H1 (cell line): Measurements from ENCODE around the gene GDAP1L1. TPM values are rescaled to one million over a fixed set of nuclear protein-coding genes. Genes with fewer than 3 reads are reported as not detected.

Experiments used
- ASH2L ChIP-seq: fragments of 200-600, 300-600 bp; sonication (generic); IDR thresholded peaks from one replicate; pipeline ENCODE4 v1.7.1; 2017; ENCODE audit warnings: low read length
- CEBPB ChIP-seq: IDR thresholded peaks from 2 replicates; pipeline ENCODE4 v1.6.1; 2012; ENCODE audit warnings: low read depth, low read length
- EGR1 ChIP-seq: IDR thresholded peaks from 2 replicates; pipeline ENCODE4 v1.6.1; 2011; ENCODE audit warnings: low read depth, low read length, borderline replicate concordance
- HDAC2 ChIP-seq, 2 experiments: fragments of 300-600 bp in 1 of 2; sonication (generic) in 1 of 2; IDR thresholded peaks; 2 replicates each; pipeline ENCODE4 v1.6.1; 2011 to 2012; ENCODE audit warnings: low read depth in 2 of 2, low read length in 2 of 2, mild to moderate bottlenecking in 2 of 2, moderate library complexity in 2 of 2, borderline replicate concordance in 1 of 2, inconsistent platforms in 1 of 2
- HDAC6 ChIP-seq: IDR thresholded peaks from one replicate; pipeline ENCODE4 v1.7.1; 2012; ENCODE audit warnings: low read depth, mild to moderate bottlenecking, inconsistent platforms, low read length, moderate library complexity
- JUN ChIP-seq: IDR thresholded peaks from 2 replicates; pipeline ENCODE4 v1.6.1; 2011; ENCODE audit warnings: low read depth, mild to moderate bottlenecking, improper control_type of control experiment, low read length
- KDM4A ChIP-seq: IDR thresholded peaks from one replicate; pipeline ENCODE4 v1.7.1; 2012; ENCODE audit warnings: low read depth, mild to moderate bottlenecking, moderate library complexity, low read length, inconsistent platforms; ENCODE audit not compliant: severe bottlenecking
- RBBP5 ChIP-seq: IDR thresholded peaks from 2 replicates; pipeline ENCODE4 v1.7.1; 2012; ENCODE audit warnings: low read depth, mild to moderate bottlenecking, inconsistent platforms, low read length, moderate library complexity, borderline replicate concordance
- SAP30 ChIP-seq: fragments of 300-600 bp; sonication (generic); IDR thresholded peaks from 2 replicates; pipeline ENCODE4 v1.7.1; 2012; ENCODE audit warnings: low read length, moderate library complexity, mild to moderate bottlenecking, inconsistent platforms; ENCODE audit not compliant: insufficient read depth, insufficient replicate concordance
- SIN3A ChIP-seq, 2 experiments: IDR thresholded peaks in 1 of 2; conservative IDR thresholded peaks in 1 of 2; 2 replicates each; pipeline ENCODE4 v1.6.1; 2011 to 2012; ENCODE audit warnings: low read length in 2 of 2, improper control_type of control experiment in 1 of 2, low read depth in 1 of 2, mild to moderate bottlenecking in 1 of 2
- SIRT6 ChIP-seq: IDR thresholded peaks from one replicate; pipeline ENCODE4 v1.7.1; 2012; ENCODE audit warnings: low read length, inconsistent platforms
- SP1 ChIP-seq: IDR thresholded peaks from 2 replicates; pipeline ENCODE4 v1.6.1; 2011; ENCODE audit warnings: low read depth, low read length
- SP2 ChIP-seq: IDR thresholded peaks from 2 replicates; pipeline ENCODE4 v1.6.1; 2012; ENCODE audit warnings: mild to moderate bottlenecking, low read length, inconsistent platforms
- SP4 ChIP-seq: IDR thresholded peaks from 2 replicates; pipeline ENCODE4 v1.6.1; 2012; ENCODE audit warnings: low read length, inconsistent platforms
- TAF7 ChIP-seq: optimal IDR thresholded peaks from 2 replicates; pipeline ENCODE3; 2011; ENCODE audit warnings: low read depth, mild to moderate bottlenecking, inconsistent platforms, low read length, moderate library complexity, borderline replicate concordance
- polyA plus RNA-seq, 7 experiments: library from polyadenylated mRNA; depleted of rRNA in 3 of 7; stranded (reverse) in 5 of 7; unstranded in 2 of 7; fragments of >200 nt in 5 of 7; fragments of 200-250 nt in 2 of 7; gene quantifications; 1 replicate in 5 of 7; 2 replicates in 1 of 7; 4 replicates in 1 of 7; pipeline versions ENCODE4 v1.2.1 to v1.2.3, GENCODE V29; 2011 to 2013; ENCODE audit warnings: missing spikeins in 2 of 7, mixed read lengths in 2 of 7
- total RNA-seq: library from RNA; stranded (reverse); fragmentation: NEBNext Ultra II Directional; extraction: Animal tissue kit (Norgen Biotek cat#: 25700); gene quantifications from 2 replicates; pipeline ENCODE4 v1.2.1, GENCODE V29; 2021
- TF ChIP-seq, protein P1 (sequence below): IDR thresholded peaks from 2 replicates; pipeline ENCODE4 v1.6.1; 2012; ENCODE audit warnings: low read length, inconsistent platforms
- TF ChIP-seq, protein P2 (sequence below): IDR thresholded peaks from 2 replicates; pipeline ENCODE4 v1.6.1; 2011; ENCODE audit warnings: low read length, improper control_type of control experiment
- TF ChIP-seq, protein P3 (sequence below): IDR thresholded peaks from 2 replicates; pipeline ENCODE4 v1.6.1; 2012; ENCODE audit warnings: inconsistent platforms
- TF ChIP-seq, protein P4 (sequence below), 3 experiments: IDR thresholded peaks; 1 replicate in 2 of 3; 2 replicates in 1 of 3; pipeline versions ENCODE4 v1.5.1 to v1.6.1; 2011; ENCODE audit warnings: low read length in 3 of 3, mild to moderate bottlenecking in 3 of 3, inconsistent platforms in 2 of 3, low read depth in 1 of 3, moderate library complexity in 1 of 3; ENCODE audit not compliant: insufficient read depth in 1 of 3; ENCODE audit errors: control extremely low read depth in 1 of 3

Gene GDAP1L1
- total and polyA plus RNA-seq, 2 of the 8 experiments (the other 6 are each of a cell fraction or from before 2014, with no cell fraction given): 8.5 to 63.1 TPM

DNA sequence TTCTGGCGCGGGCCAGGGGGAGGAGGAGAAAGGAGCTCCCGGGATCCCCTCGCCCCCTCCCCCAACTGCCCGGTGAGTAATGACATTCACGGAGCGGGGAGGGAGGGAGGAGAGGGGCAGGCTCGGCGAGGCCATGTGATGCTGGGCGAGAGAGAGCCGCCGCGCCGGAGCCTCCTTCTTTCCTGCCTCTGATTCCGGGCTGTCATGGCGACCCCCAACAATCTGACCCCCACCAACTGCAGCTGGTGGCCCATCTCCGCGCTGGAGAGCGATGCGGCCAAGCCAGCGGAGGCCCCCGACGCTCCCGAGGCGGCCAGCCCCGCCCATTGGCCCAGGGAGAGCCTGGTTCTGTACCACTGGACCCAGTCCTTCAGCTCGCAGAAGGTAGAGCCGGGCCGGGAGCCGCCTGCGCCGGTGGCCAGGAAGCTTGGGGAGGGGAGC, at the start of gene GDAP1L1 (continued):
- TF ChIP-seq, protein P1, sequence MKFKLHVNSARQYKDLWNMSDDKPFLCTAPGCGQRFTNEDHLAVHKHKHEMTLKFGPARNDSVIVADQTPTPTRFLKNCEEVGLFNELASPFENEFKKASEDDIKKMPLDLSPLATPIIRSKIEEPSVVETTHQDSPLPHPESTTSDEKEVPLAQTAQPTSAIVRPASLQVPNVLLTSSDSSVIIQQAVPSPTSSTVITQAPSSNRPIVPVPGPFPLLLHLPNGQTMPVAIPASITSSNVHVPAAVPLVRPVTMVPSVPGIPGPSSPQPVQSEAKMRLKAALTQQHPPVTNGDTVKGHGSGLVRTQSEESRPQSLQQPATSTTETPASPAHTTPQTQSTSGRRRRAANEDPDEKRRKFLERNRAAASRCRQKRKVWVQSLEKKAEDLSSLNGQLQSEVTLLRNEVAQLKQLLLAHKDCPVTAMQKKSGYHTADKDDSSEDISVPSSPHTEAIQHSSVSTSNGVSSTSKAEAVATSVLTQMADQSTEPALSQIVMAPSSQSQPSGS: no peak
- TF ChIP-seq, protein P2, sequence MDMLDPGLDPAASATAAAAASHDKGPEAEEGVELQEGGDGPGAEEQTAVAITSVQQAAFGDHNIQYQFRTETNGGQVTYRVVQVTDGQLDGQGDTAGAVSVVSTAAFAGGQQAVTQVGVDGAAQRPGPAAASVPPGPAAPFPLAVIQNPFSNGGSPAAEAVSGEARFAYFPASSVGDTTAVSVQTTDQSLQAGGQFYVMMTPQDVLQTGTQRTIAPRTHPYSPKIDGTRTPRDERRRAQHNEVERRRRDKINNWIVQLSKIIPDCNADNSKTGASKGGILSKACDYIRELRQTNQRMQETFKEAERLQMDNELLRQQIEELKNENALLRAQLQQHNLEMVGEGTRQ: peak; percentile 62
- TF ChIP-seq JUN: no peak
- TF ChIP-seq EGR1: 0 out of 2 replicates have a peak, but pooled peaks have one; percentile 50
- TF ChIP-seq SIN3A (conservative IDR thresholded peaks at IDR 0.05 in 1 of 2, IDR thresholded peaks at IDR 0.05 in 1 of 2; ENCODE audit: low read depth in 1 of 2, low read length in 2 of 2): peak; percentile 73 to 90; a peak in 3 of 4 replicates
- no peak for TF ChIP-seq SP4
- no peak; a peak in 1 of 4 replicates for TF ChIP-seq HDAC2 (IDR thresholded peaks at IDR 0.05; ENCODE audit: borderline replicate concordance in 1 of 2, low read depth in 2 of 2, low read length in 2 of 2)
- TF ChIP-seq ASH2L: peak; percentile 81
- TF ChIP-seq HDAC6: no peak
- TF ChIP-seq SP1: peak; percentile 38; the same call in 1 of the 2 replicates
- peak; percentile 38 for TF ChIP-seq SAP30
- TF ChIP-seq, protein P3, sequence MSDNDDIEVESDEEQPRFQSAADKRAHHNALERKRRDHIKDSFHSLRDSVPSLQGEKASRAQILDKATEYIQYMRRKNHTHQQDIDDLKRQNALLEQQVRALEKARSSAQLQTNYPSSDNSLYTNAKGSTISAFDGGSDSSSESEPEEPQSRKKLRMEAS: peak; percentile 80
- TF ChIP-seq, protein P4, sequence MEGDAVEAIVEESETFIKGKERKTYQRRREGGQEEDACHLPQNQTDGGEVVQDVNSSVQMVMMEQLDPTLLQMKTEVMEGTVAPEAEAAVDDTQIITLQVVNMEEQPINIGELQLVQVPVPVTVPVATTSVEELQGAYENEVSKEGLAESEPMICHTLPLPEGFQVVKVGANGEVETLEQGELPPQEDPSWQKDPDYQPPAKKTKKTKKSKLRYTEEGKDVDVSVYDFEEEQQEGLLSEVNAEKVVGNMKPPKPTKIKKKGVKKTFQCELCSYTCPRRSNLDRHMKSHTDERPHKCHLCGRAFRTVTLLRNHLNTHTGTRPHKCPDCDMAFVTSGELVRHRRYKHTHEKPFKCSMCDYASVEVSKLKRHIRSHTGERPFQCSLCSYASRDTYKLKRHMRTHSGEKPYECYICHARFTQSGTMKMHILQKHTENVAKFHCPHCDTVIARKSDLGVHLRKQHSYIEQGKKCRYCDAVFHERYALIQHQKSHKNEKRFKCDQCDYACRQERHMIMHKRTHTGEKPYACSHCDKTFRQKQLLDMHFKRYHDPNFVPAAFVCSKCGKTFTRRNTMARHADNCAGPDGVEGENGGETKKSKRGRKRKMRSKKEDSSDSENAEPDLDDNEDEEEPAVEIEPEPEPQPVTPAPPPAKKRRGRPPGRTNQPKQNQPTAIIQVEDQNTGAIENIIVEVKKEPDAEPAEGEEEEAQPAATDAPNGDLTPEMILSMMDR (IDR thresholded peaks at IDR 0.05; ENCODE audit: control extremely low read depth in 1 of 3, insufficient read depth in 1 of 3, low read depth in 1 of 3, low read length in 3 of 3): no peak
- TF ChIP-seq RBBP5: peak; percentile 85
- peak; percentile 89 for TF ChIP-seq KDM4A
- TF ChIP-seq SIRT6: no peak
- TF ChIP-seq TAF7: no peak
- 0 out of 2 replicates have a peak, but pooled peaks have one; percentile 2 for TF ChIP-seq CEBPB
- TF ChIP-seq SP2: no peak
